HepG2 (cell line): ENCODE results near the gene AP1AR. TPM values are rescaled to one million over a fixed set of nuclear protein-coding genes. Genes with fewer than 3 reads are reported as not detected.

Experiments
- ATAC-seq: fragments of 200-7000 bp; cut with Tn5 transposase; 3 replicates; pipeline ENCODE4 v1.9.1; 2020; ENCODE audit warnings: mild to moderate bottlenecking, moderate library complexity
- BruUV-seq: library from RNA; stranded (reverse); fragments of 400-500 nt; replicated peaks from 2 replicates; lab custom pipeline; 2021; lab: Mats Ljungman, UMichigan
- CTCF ChIA-PET: fragments of 300-600 bp; formaldehyde crosslinking; extraction: SDS; loops from one replicate; lab custom pipeline; 2021; ENCODE audit warnings: low total read pairs, inconsistent platforms, low intra/inter-chr PET ratio; lab: Yijun Ruan, JAX
- POLR2A ChIA-PET: fragments of 350-600 bp; sonication (Branson Sonifier 250); formaldehyde crosslinking; loops from one replicate; lab custom pipeline; 2020; ENCODE audit warnings: antibody characterized with exemption, inconsistent platforms; lab: Yijun Ruan, JAX
- DNase-seq: peaks from one replicate; pipeline ENCODE4 v3.0.0-alpha.2; 2015; ENCODE audit warnings: low spot score
- FAIRE-seq: peaks from 3 replicates; lab custom pipeline; 2011; peaks lifted over from hg19 to GRCh38; lab: Jason Lieb, UNC
- H2AFZ ChIP-seq: one replicate; pipeline ENCODE4 v1.6.1; 2011; ENCODE audit warnings: low read length, inconsistent platforms
- H3K27ac ChIP-seq: fragments of 300-600 bp; 3 replicates; pipeline ENCODE4 v1.8.0; 2011; ENCODE audit warnings: mixed run types, mild to moderate bottlenecking, mixed read lengths, low read length, inconsistent platforms; ENCODE audit not compliant: insufficient read depth; ENCODE audit errors: extremely low read length
- H3K27me3 ChIP-seq, 2 experiments: fragments of 200-600 bp in 1 of 2; 2 replicates in 1 of 2; 3 replicates in 1 of 2; pipeline versions ENCODE4 v1.6.0 to v1.8.0; 2011; ENCODE audit warnings: low read length in 2 of 2, mild to moderate bottlenecking in 2 of 2, moderate library complexity in 2 of 2, inconsistent platforms in 1 of 2; ENCODE audit not compliant: insufficient read depth in 2 of 2, control insufficient read depth in 1 of 2
- H3K36me3 ChIP-seq, 2 experiments: fragments of 200-600 bp in 1 of 2; replicated peaks in 1 of 2; 2 replicates in 1 of 2; 3 replicates in 1 of 2; pipeline versions ENCODE4 v1.5.1 to v1.8.0; 2011; ENCODE audit warnings: low read length in 2 of 2, inconsistent platforms in 1 of 2; ENCODE audit not compliant: insufficient read depth in 2 of 2, control insufficient read depth in 1 of 2
- H3K4me1 ChIP-seq: 2 replicates; pipeline ENCODE4 v1.5.1; 2012; ENCODE audit warnings: low read length, inconsistent platforms; ENCODE audit not compliant: insufficient read depth
- H3K4me2 ChIP-seq: 2 replicates; pipeline ENCODE4 v1.6.0; 2011; ENCODE audit warnings: low read depth, low read length, inconsistent platforms
- H3K4me3 ChIP-seq, 3 experiments: fragments of 200-600 bp in 1 of 3; sonication (generic), shearing (Covaris generic) in 1 of 3; replicated peaks in 1 of 3; 2 replicates each; pipeline ENCODE4 v1.5.1; 2011 to 2016; ENCODE audit warnings: low read length in 3 of 3, inconsistent platforms in 2 of 3, low read depth in 2 of 3, mild to moderate bottlenecking in 2 of 3, control low read depth in 1 of 3, mixed read lengths in 1 of 3; ENCODE audit not compliant: insufficient read depth in 1 of 3
- H3K79me2 ChIP-seq: one replicate; pipeline ENCODE4 v1.6.1; 2011; ENCODE audit warnings: low read length, inconsistent platforms; ENCODE audit not compliant: insufficient read depth
- H3K9ac ChIP-seq: 2 replicates; pipeline ENCODE4 v1.6.0; 2011; ENCODE audit warnings: mild to moderate bottlenecking, low read depth, low read length, inconsistent platforms; ENCODE audit not compliant: insufficient read depth
- H3K9me3 ChIP-seq: 2 replicates; pipeline ENCODE4 v1.5.1; 2012; ENCODE audit warnings: mild to moderate bottlenecking, low read length
- H4K20me1 ChIP-seq: 2 replicates; pipeline ENCODE4 v1.6.0; 2011; ENCODE audit warnings: inconsistent platforms, mild to moderate bottlenecking, low read length, moderate library complexity; ENCODE audit not compliant: insufficient read depth
- CREB1 ChIP-seq, 2 experiments: fragments of 450-650 bp in 1 of 2; IDR thresholded peaks; 2 replicates each; pipeline ENCODE4 v1.6.1; 2016 to 2017; ENCODE audit warnings: control low read depth in 1 of 2, mild to moderate bottlenecking in 1 of 2, missing compliant biosample characterization in 1 of 2, missing genetic modification characterization in 1 of 2
- CTCF ChIP-seq: sonication (generic); formaldehyde crosslinking; IDR thresholded peaks from 2 replicates; pipeline ENCODE4 v1.5.0; 2020; ENCODE audit warnings: mild to moderate bottlenecking, missing genetic modification reagents, moderate library complexity
- HOXA5 ChIP-seq: sonication (generic); formaldehyde crosslinking; IDR thresholded peaks from 2 replicates; pipeline ENCODE4 v1.4.0; 2020; ENCODE audit warnings: missing genetic modification reagents
- MEIS1 ChIP-seq: sonication (generic); formaldehyde crosslinking; IDR thresholded peaks from 2 replicates; pipeline ENCODE4 v1.9.0; 2021; ENCODE audit warnings: mild to moderate bottlenecking, missing genetic modification reagents, moderate library complexity, borderline replicate concordance
- NONO ChIP-seq, 2 experiments: fragments of 450-650 bp in 1 of 2; sonication (generic) in 1 of 2; formaldehyde crosslinking in 1 of 2; IDR thresholded peaks in 1 of 2; conservative IDR thresholded peaks in 1 of 2; 2 replicates each; pipeline versions ENCODE4 v1.6.1 to v1.8.0; 2017 to 2022; ENCODE audit warnings: mild to moderate bottlenecking in 1 of 2, missing genetic modification reagents in 1 of 2, moderate library complexity in 1 of 2
- RAD21 ChIP-seq: fragments of 450-650 bp; formaldehyde crosslinking; IDR thresholded peaks from 2 replicates; pipeline ENCODE4 v1.5.0; 2020; ENCODE audit warnings: mild to moderate bottlenecking
- SMC3 ChIP-seq: IDR thresholded peaks from 2 replicates; pipeline ENCODE4 v1.6.1; 2011; ENCODE audit warnings: low read length, improper control_type of control experiment
- SP1 ChIP-seq, 2 experiments: fragments of 450-650 bp in 1 of 2; sonication (generic) in 1 of 2; formaldehyde crosslinking in 1 of 2; IDR thresholded peaks; 2 replicates each; pipeline versions ENCODE4 v1.4.0 to v1.6.1; 2016 to 2020; ENCODE audit warnings: missing genetic modification reagents in 1 of 2
- STAG1 ChIP-seq: sonication (generic); formaldehyde crosslinking; IDR thresholded peaks from 2 replicates; pipeline ENCODE4 v1.4.0; 2020; ENCODE audit warnings: missing genetic modification reagents
- ZFP36L1 ChIP-seq: sonication (generic); formaldehyde crosslinking; IDR thresholded peaks from 2 replicates; pipeline ENCODE4 v1.8.0; 2022; ENCODE audit warnings: mild to moderate bottlenecking, missing genetic modification reagents, moderate library complexity
- ZNF3 ChIP-seq: IDR thresholded peaks from 2 replicates; pipeline ENCODE4 v1.7.0; 2017; ENCODE audit warnings: inconsistent platforms
- in situ Hi-C: cut with HindIII; loops from 2 replicates; pipeline ENCODE4 v1.10.0; 2017; ENCODE audit warnings: low pct_unique_long_range_greater_than_20kb; ENCODE audit not compliant: extremely low pct_ligation_motif_present
- intact Hi-C: fragments of 100-400 bp; cut with micrococcal nuclease; formaldehyde crosslinking; loops from one replicate; pipeline ENCODE4 v1.10.0; 2022; ENCODE audit not compliant: unreplicated experiment
- polyA plus RNA-seq, 8 experiments: library from polyadenylated mRNA; depleted of rRNA in 3 of 8; stranded (reverse) in 7 of 8; unstranded in 1 of 8; fragments of >200 nt; fragmentation: Illumina TruSeq in 4 of 8; extraction: Trizol in 4 of 8; gene quantifications; 2 replicates each; pipeline versions ENCODE4 v1.2.1 to v1.2.3, GENCODE V29; 2011 to 2016; ENCODE audit warnings: low read depth in 4 of 8, missing spikeins in 1 of 8, mixed read lengths in 1 of 8; ENCODE audit not compliant: insufficient read depth in 1 of 8
- total RNA-seq, 5 experiments: library from RNA; depleted of rRNA; stranded (reverse); fragments of >200 nt; fragmentation: Illumina TruSeq; extraction: Trizol; gene quantifications; 2 replicates each; pipeline ENCODE4 v1.2.3, GENCODE V29; 2016; ENCODE audit warnings: low read depth in 1 of 5

AP1AR gene
- total and polyA plus RNA-seq, 2 of the 13 experiments (the other 11 are each of a cell fraction or from before 2014, with no cell fraction given) = 24.9 to 39.9 TPM

GRCh38 chr4:112214390-112215264, 17.0 kb upstream of the AP1AR start:
- DNase-seq (peak; percentile 51), ATAC-seq (0 out of 3 replicates have a peak, but pooled peaks have one; percentile 35), FAIRE-seq (peak; percentile 40)
- no peak for TF ChIP-seq ZFP36L1
- no peak for TF ChIP-seq ZNF3 (CRISPR knock-in tag)
- TF ChIP-seq CTCF (CRISPR knock-in tag) = peak; percentile 50
- peak; percentile 44; the same call in 1 of the 2 replicates for TF ChIP-seq RAD21
- TF ChIP-seq SP1 (IDR thresholded peaks at IDR 0.05) = no peak
- no peak for TF ChIP-seq SP1 (CRISPR knock-in tag; IDR thresholded peaks at IDR 0.05)
- TF ChIP-seq STAG1 (CRISPR knock-in tag) = peak; percentile 48
- no peak for TF ChIP-seq CREB1 (IDR thresholded peaks at IDR 0.05)
- 0 out of 2 replicates have a peak, but pooled peaks have one; percentile 23 for TF ChIP-seq CREB1 (CRISPR knock-in tag; IDR thresholded peaks at IDR 0.05)
- no peak for TF ChIP-seq HOXA5 (CRISPR knock-in tag)
- no peak for TF ChIP-seq MEIS1
- TF ChIP-seq SMC3 = peak; percentile 69
- no peak for TF ChIP-seq NONO (IDR thresholded peaks at IDR 0.05)
- TF ChIP-seq NONO (CRISPR knock-in tag; conservative IDR thresholded peaks at IDR 0.05) = no peak
- CTCF ChIA-PET = interaction anchor here (0.9 to 1.7 kb wide), 6 partner anchors 20 to 115 kb away, joined by 3 to 14 read pairs (median 5); no protein-coding TSS in a partner anchor
- Histone ChIP-seq H3K36me3 (no peaks in the 10 kb centered on the region), H3K4me3 (no peak overlapping the region), H3K4me2 (no peak overlapping the region), H2AFZ (no peak overlapping the region), H3K27ac (no peak overlapping the region), H4K20me1 (no peaks in the 10 kb centered on the region), H3K27me3 (no peaks in the 10 kb centered on the region), H3K79me2 (no peaks in the 10 kb centered on the region), H3K4me1 (peaks cover 27% of the 10 kb centered on the region), H3K9ac (no peak overlapping the region), H3K9me3 (peaks cover 11% of the 10 kb centered on the region; the same call in 1 of the 2 replicates)
- intact Hi-C loops (loop anchor here (1.0 to 10.0 kb wide), 3 partner anchors 21 to 115 kb away; no protein-coding TSS in a partner anchor), in situ Hi-C loops (no loop called here)
- POLR2A ChIA-PET = interaction anchor here (1.0 to 3.4 kb wide), 2 partner anchors 11 to 17 kb away, joined by 5 to 14 read pairs; partner anchors contain the start of gene AP1AR
- BruUV-seq = no TSS peak
